HepG2 (cell line): ENCODE data around the gene MAPK11. TPM values are rescaled to one million over a fixed set of nuclear protein-coding genes. Genes with fewer than 3 reads are reported as not detected.
A peak's percentile ranks its signal among the peaks of the same experiment; 100 is the strongest.

Source experiments
- IRX3 ChIP-seq: sonication (generic); formaldehyde crosslinking; IDR thresholded peaks from 2 replicates; pipeline ENCODE4 v1.8.1; 2023; ENCODE audit warnings: mild to moderate bottlenecking, low read depth, missing genetic modification reagents, borderline replicate concordance
- JARID2 ChIP-seq: sonication (generic); formaldehyde crosslinking; IDR thresholded peaks from 2 replicates; pipeline ENCODE4 v1.8.1; 2023; ENCODE audit warnings: missing genetic modification reagents, inconsistent platforms; ENCODE audit not compliant: insufficient replicate concordance
- KAT8 ChIP-seq: IDR thresholded peaks from 2 replicates; pipeline ENCODE4 v1.6.1; 2016; ENCODE audit warnings: missing genetic modification reagents, missing compliant biosample characterization
- NAIF1 ChIP-seq: sonication (generic); formaldehyde crosslinking; IDR thresholded peaks from 2 replicates; pipeline ENCODE4 v1.5.0; 2020; ENCODE audit warnings: mild to moderate bottlenecking, missing genetic modification reagents, borderline replicate concordance
- PHF5A ChIP-seq: IDR thresholded peaks from one replicate; pipeline ENCODE4 v1.6.1; 2018; ENCODE audit warnings: low read depth, missing genetic modification reagents; ENCODE audit not compliant: unreplicated experiment
- RBAK ChIP-seq: sonication (generic); formaldehyde crosslinking; IDR thresholded peaks from 2 replicates; pipeline ENCODE4 v1.5.1; 2020; ENCODE audit warnings: mild to moderate bottlenecking, missing genetic modification reagents
- SIN3B ChIP-seq: fragments of 150-350 bp; IDR thresholded peaks from 2 replicates; pipeline ENCODE4 v1.6.1; 2014; ENCODE audit warnings: low read length
- SRSF9 ChIP-seq: fragments of 200-400 bp; formaldehyde crosslinking; IDR thresholded peaks from 2 replicates; pipeline ENCODE4 v1.6.1; 2018; ENCODE audit warnings: borderline replicate concordance, mild to moderate bottlenecking, low read depth, low read length; ENCODE audit not compliant: insufficient read depth, poor library complexity, severe bottlenecking
- TAF15 ChIP-seq: fragments of 200-400 bp; formaldehyde crosslinking; IDR thresholded peaks from one replicate; pipeline ENCODE4 v1.6.1; 2018; ENCODE audit warnings: mild to moderate bottlenecking, low read depth, low read length; ENCODE audit not compliant: poor library complexity, severe bottlenecking
- ZFX ChIP-seq: sonication (generic); formaldehyde crosslinking; IDR thresholded peaks from 2 replicates; pipeline ENCODE4 v1.4.0; 2020; ENCODE audit warnings: mild to moderate bottlenecking, low read depth, missing genetic modification reagents, moderate library complexity
- ZFY ChIP-seq: sonication (generic); formaldehyde crosslinking; IDR thresholded peaks from 2 replicates; pipeline ENCODE4 v1.4.0; 2020; ENCODE audit warnings: missing genetic modification reagents
- ZNF138 ChIP-seq: sonication (generic); formaldehyde crosslinking; IDR thresholded peaks from 2 replicates; pipeline ENCODE4 v1.5.0; 2020; ENCODE audit warnings: mild to moderate bottlenecking, low read depth, missing genetic modification reagents
- ZNF17 ChIP-seq: sonication (generic); formaldehyde crosslinking; IDR thresholded peaks from 2 replicates; pipeline ENCODE4 v1.5.0; 2020; ENCODE audit warnings: mild to moderate bottlenecking, missing genetic modification reagents
- ZNF207 ChIP-seq: fragments of 450-650 bp; IDR thresholded peaks from 2 replicates; pipeline ENCODE4 v1.6.1; 2016; ENCODE audit warnings: antibody characterized with exemption, borderline replicate concordance
- ZNF296 ChIP-seq: sonication (generic); formaldehyde crosslinking; conservative IDR thresholded peaks from 2 replicates; pipeline ENCODE4 v1.5.0; 2020; ENCODE audit warnings: mild to moderate bottlenecking, missing genetic modification reagents
- ZNF350 ChIP-seq: sonication (generic); formaldehyde crosslinking; IDR thresholded peaks from 2 replicates; pipeline ENCODE4 v1.4.0; 2020; ENCODE audit warnings: mild to moderate bottlenecking, low read depth, missing genetic modification reagents, borderline replicate concordance
- ZNF441 ChIP-seq: sonication (generic); formaldehyde crosslinking; IDR thresholded peaks from 2 replicates; pipeline ENCODE4 v1.7.0; 2021; ENCODE audit warnings: missing genetic modification reagents, borderline replicate concordance
- ZNF558 ChIP-seq: sonication (generic); formaldehyde crosslinking; IDR thresholded peaks from 2 replicates; pipeline ENCODE4 v1.9.0; 2022; ENCODE audit warnings: mild to moderate bottlenecking, missing genetic modification reagents, borderline replicate concordance
- ZNF747 ChIP-seq: sonication (generic); formaldehyde crosslinking; IDR thresholded peaks from 2 replicates; pipeline ENCODE4 v1.8.1; 2023; ENCODE audit warnings: missing genetic modification reagents, mild to moderate bottlenecking, borderline replicate concordance
- ZNF761 ChIP-seq: sonication (generic); formaldehyde crosslinking; conservative IDR thresholded peaks from 2 replicates; pipeline ENCODE4 v1.4.0; 2020; ENCODE audit warnings: mild to moderate bottlenecking, missing genetic modification reagents
- ZNF773 ChIP-seq: sonication (generic); formaldehyde crosslinking; IDR thresholded peaks from 2 replicates; pipeline ENCODE4 v1.4.0; 2020; ENCODE audit warnings: missing genetic modification reagents, borderline replicate concordance
- ZZZ3 ChIP-seq: sonication (generic); formaldehyde crosslinking; IDR thresholded peaks from 2 replicates; pipeline ENCODE4 v1.4.0; 2020; ENCODE audit warnings: missing genetic modification reagents, mild to moderate bottlenecking, borderline replicate concordance
- polyA plus RNA-seq, 8 experiments: library from polyadenylated mRNA; depleted of rRNA in 3 of 8; stranded (reverse) in 7 of 8; unstranded in 1 of 8; fragments of >200 nt; fragmentation: Illumina TruSeq in 4 of 8; extraction: Trizol in 4 of 8; gene quantifications; 2 replicates each; pipeline versions ENCODE4 v1.2.1 to v1.2.3, GENCODE V29; 2011 to 2016; ENCODE audit warnings: low read depth in 4 of 8, missing spikeins in 1 of 8, mixed read lengths in 1 of 8; ENCODE audit not compliant: insufficient read depth in 1 of 8
- total RNA-seq, 5 experiments: library from RNA; depleted of rRNA; stranded (reverse); fragments of >200 nt; fragmentation: Illumina TruSeq; extraction: Trizol; gene quantifications; 2 replicates each; pipeline ENCODE4 v1.2.3, GENCODE V29; 2016; ENCODE audit warnings: low read depth in 1 of 5
- TF ChIP-seq, protein P1 (sequence below): sonication (generic); formaldehyde crosslinking; IDR thresholded peaks from 2 replicates; pipeline ENCODE4 v1.9.0; 2021; ENCODE audit warnings: missing genetic modification reagents, borderline replicate concordance
- TF ChIP-seq, protein P2 (sequence below): sonication (generic); formaldehyde crosslinking; IDR thresholded peaks from 2 replicates; pipeline ENCODE4 v1.4.0; 2020; ENCODE audit warnings: mild to moderate bottlenecking, missing genetic modification reagents
- TF ChIP-seq, protein P3 (sequence below): sonication (generic); formaldehyde crosslinking; IDR thresholded peaks from 2 replicates; pipeline ENCODE4 v1.5.1; 2020; ENCODE audit warnings: mild to moderate bottlenecking, missing genetic modification reagents, borderline replicate concordance

The MAPK11 gene
- total and polyA plus RNA-seq, 2 of the 13 experiments (the other 11 are each of a cell fraction or from before 2014, with no cell fraction given): 0.15 to 0.17 TPM

DNA sequence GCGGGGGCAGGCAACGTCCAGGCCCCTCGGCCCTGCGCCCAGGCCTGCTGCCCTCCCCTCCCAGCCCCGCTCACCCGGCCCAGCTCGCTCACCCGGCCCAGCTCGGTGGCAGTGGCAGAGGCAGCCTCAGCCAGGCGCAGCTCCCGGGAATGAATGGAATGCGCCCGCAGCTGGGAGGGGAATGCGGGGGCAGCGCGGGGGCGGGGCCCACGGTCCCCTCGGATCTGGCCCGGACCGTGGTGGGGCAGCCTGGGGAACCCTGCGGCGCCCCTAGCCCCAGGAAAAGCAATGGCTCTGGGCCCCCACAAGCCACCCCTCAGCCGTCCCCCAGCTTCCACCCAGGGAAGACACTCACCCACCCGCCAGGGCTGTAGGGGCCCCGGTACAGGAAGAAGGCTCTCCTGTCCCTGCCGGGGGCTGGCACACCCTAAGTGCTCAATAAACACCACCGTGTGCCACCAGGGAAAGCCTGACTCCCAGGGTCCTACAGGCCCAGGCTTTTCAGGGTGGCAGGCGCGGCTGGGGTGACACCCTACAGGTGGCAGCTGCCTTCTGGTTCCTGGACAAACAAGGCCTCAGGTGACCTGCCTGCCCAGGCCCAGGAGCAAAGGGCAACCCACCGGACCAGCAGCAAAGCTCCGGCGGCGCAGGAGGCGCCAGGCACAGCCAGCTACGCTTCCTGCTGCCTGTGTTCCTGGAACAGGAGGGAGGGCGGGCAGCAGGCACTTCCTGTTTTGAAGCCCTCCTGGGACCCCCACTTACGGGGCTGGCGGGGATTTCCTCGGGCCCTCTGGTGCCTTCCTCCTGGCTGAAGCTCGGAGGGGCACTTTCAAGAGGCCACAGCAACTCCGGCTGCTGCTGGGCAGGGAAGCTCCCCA lies 23.5 kb upstream of the MAPK11 start (continued):
- 0 out of 2 replicates have a peak, but pooled peaks have one; percentile 59 for TF ChIP-seq IRX3
- TF ChIP-seq, protein P1, sequence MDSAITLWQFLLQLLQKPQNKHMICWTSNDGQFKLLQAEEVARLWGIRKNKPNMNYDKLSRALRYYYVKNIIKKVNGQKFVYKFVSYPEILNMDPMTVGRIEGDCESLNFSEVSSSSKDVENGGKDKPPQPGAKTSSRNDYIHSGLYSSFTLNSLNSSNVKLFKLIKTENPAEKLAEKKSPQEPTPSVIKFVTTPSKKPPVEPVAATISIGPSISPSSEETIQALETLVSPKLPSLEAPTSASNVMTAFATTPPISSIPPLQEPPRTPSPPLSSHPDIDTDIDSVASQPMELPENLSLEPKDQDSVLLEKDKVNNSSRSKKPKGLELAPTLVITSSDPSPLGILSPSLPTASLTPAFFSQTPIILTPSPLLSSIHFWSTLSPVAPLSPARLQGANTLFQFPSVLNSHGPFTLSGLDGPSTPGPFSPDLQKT (CRISPR knock-in tag): no peak
- no peak for TF ChIP-seq SIN3B
- peak; percentile 48 for TF ChIP-seq TAF15
- TF ChIP-seq ZFX (CRISPR knock-in tag): peak; percentile 98
- no peak; the same call in 1 of the 2 replicates for TF ChIP-seq ZNF761 (CRISPR knock-in tag)
- no peak for TF ChIP-seq PHF5A (CRISPR knock-in tag)
- peak; percentile 78; the same call in 1 of the 2 replicates for TF ChIP-seq KAT8 (CRISPR knock-in tag)
- peak; percentile 67; the same call in 1 of the 2 replicates for TF ChIP-seq ZZZ3 (CRISPR knock-in tag)
- TF ChIP-seq SRSF9: no peak
- peak; percentile 94 for TF ChIP-seq ZFY (CRISPR knock-in tag)
- TF ChIP-seq ZNF350 (CRISPR knock-in tag): peak; percentile 59; the same call in 1 of the 2 replicates
- no peak for TF ChIP-seq ZNF441 (CRISPR knock-in tag)
- no peak for TF ChIP-seq JARID2 (CRISPR knock-in tag)
- no peak for TF ChIP-seq ZNF138 (CRISPR knock-in tag)
- TF ChIP-seq ZNF296 (CRISPR knock-in tag): 0 out of 2 replicates have a peak, but pooled peaks have one; percentile 58
- TF ChIP-seq, protein P2, sequence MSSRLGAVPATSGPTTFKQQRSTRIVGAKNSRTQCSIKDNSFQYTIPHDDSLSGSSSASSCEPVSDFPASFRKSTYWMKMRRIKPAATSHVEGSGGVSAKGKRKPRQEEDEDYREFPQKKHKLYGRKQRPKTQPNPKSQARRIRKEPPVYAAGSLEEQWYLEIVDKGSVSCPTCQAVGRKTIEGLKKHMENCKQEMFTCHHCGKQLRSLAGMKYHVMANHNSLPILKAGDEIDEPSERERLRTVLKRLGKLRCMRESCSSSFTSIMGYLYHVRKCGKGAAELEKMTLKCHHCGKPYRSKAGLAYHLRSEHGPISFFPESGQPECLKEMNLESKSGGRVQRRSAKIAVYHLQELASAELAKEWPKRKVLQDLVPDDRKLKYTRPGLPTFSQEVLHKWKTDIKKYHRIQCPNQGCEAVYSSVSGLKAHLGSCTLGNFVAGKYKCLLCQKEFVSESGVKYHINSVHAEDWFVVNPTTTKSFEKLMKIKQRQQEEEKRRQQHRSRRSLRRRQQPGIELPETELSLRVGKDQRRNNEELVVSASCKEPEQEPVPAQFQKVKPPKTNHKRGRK (CRISPR knock-in tag): no peak
- TF ChIP-seq ZNF558 (CRISPR knock-in tag): no peak; the same call in 1 of the 2 replicates
- no peak for TF ChIP-seq NAIF1 (CRISPR knock-in tag)
- TF ChIP-seq ZNF773 (CRISPR knock-in tag): no peak
- no peak for TF ChIP-seq ZNF17 (CRISPR knock-in tag)
- TF ChIP-seq, protein P3, sequence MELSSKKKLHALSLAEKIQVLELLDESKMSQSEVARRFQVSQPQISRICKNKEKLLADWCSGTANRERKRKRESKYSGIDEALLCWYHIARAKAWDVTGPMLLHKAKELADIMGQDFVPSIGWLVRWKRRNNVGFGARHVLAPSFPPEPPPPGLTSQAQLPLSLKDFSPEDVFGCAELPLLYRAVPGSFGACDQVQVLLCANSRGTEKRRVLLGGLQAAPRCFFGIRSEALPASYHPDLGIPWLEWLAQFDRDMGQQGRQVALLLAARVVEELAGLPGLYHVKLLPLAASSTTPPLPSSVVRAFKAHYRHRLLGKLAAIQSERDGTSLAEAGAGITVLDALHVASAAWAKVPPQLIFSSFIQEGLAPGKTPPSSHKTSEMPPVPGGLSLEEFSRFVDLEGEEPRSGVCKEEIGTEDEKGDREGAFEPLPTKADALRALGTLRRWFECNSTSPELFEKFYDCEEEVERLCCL (CRISPR knock-in tag): no peak
- no peak for TF ChIP-seq ZNF207
- peak; percentile 74; the same call in 1 of the 2 replicates for TF ChIP-seq RBAK (CRISPR knock-in tag)
- TF ChIP-seq ZNF747 (CRISPR knock-in tag): 0 out of 2 replicates have a peak, but pooled peaks have one; percentile 68
